Right hindlimb (tissue), 1 donor: ENCODE results near the gene INSC.

Experiments
- DNase-seq: peaks from one replicate; pipeline ENCODE4 v3.0.0-alpha.2; 2018

The INSC gene

DNA sequence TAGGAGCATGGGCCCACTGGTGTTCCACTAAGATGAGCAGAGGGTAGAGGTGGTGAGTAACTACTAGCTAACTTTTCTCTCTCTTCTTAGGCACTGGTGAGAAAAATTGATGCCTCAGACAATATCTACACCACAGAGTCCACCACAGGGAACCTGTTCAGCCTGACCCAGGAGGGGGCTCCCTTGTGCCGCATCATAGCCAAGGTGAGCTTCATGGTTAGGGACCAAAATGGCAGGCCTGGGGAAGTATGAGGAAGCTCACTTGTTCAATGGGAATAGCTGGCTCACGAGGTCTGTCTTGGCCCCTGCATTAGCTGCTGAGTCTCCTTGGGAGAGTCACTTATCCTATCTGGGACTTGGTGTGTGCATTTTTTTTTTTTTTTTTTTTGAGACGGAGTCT is 75.9 kb downstream of the INSC start:
- no peak for DNase-seq

- DNase-seq: no peak
Measured at GRCh38 chr11:15192005-15192556, 77.4 kb downstream of the INSC start.

DNA sequence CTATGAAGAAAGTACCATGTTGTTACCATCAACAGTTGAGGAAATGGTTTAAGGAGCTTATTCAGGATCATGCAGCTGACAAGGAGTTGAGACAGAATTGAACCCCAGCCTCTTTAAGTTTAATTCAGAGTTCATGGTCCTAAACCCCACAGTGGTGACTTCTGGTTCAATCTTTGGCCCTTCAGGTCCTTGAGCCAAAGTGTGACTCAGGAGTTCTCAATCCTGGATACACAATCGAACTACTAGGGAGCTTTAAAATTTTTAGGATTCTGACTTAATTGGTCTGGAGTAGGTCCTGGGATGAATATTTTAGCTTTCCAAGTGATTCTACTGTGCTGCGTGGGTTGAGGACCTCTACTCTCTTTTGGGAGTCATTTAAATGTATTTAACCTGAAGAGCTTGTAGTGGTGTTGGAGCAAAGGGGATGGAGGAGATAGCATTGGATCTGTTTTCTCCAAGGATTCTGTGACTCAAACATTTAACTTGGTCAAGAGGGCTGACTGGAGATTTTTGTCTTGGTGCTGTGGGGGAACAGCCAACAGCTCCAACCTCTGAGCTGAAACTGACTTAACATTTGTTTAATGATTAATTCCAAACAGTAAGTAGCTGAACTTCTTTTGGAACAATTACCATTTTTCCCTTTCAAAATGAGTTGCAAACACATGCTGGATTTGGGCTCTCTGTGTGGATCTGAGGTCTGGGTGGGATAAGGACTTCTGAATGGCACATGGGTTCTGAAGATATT is 80.1 kb downstream of the INSC start:
- DNase-seq: no peak

DNA sequence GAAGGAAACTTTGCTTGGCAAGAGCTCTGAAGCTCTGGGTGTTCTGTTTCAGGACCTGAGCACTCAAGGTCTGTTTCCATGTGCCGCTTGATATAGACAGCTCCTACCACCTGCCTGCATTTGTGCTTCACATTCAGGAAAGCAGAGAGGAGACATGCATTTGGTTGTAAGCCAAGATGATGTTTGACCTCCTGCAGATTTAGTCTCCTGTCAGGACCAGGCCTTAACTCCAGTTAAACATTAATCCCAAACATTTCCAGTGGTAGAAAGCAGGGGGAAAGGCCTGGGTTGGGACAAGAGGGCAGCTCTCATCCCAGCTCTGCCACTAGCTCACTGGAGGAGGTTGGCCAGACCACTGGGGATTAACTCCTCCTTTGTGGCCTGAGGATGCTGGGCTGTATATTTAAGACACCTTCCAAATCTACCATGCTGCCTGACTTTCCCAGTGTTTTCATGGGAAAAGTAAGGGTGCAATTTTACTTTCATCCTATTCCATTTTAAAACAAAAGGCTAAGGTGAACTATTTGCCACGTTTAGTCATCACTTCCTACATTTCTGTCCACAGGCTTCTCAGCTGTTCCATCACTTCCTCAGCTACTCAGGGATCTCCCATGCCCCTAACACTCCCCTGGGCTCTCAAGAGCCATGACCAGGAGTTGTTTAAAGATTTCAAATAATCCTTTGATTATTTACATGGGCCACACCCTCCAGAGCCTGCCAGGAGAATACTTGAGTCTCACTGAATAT is 80.9 kb downstream of the INSC start:
- no peak for DNase-seq

DNA sequence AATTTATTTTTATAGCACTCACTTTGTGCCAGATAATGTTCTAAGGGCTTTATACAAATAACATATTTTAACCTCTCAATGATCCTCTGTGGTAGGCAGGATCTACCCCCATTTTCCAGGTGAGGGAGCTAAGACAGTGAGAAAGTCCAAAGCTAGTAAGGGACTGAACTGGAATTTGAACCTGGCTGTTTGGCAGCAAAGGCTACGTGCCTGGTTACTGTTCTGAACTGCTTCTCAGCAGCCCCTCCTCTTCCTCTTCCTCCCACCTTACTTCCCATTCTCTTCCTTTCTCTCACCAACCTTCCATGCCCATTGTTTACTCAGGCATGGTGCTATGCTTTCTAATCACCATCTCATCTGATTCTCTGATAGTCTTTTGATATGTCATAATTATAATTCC is 82.0 kb downstream of the INSC start:
- no peak for DNase-seq

- DNase-seq: peak; percentile 39
Measured at GRCh38 chr11:15197696-15198095, 83.0 kb downstream of the INSC start.

DNA sequence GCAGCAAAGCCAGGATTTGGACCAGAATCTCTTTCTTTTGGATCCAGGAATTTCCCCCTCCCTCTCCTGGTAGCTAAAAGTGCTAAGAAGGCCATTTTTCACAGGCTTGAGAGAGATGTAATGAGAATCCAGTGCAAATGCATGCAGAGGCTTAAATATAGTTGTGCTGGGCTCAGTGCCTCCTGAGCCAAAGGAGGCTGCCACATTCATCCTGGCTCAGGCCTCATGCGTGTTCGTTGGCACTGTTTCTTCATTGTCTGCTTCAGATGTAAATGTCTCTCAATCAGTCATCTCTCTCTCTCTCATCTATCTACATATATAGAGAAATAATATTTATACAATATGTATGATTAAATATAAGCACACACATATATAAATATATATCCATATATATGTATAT is 83.6 kb downstream of the INSC start:
- DNase-seq: no peak

DNA sequence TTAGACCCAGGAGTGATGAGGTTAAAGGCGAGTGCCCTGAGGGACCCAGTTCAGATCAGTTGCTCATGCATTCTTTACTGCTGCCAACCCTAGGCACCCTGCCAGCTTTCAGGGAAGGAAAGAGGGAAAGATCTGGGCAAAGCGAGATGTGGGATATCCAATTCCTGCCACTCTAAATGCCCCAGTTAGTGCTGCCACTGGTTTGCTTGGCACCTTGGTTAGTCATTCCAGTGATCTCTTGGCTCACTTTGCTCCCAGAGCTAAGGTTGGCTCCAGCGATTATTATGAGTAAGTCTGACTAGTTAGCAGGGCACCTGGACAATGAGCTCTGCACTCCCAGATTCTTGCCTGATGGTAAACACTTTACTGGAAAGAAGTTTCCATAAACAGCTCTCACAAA is 85.0 kb downstream of the INSC start:
- no peak for DNase-seq

GRCh38 chr11:15200696-15201095 is 86.0 kb downstream of the INSC start:
- DNase-seq: no peak

DNA sequence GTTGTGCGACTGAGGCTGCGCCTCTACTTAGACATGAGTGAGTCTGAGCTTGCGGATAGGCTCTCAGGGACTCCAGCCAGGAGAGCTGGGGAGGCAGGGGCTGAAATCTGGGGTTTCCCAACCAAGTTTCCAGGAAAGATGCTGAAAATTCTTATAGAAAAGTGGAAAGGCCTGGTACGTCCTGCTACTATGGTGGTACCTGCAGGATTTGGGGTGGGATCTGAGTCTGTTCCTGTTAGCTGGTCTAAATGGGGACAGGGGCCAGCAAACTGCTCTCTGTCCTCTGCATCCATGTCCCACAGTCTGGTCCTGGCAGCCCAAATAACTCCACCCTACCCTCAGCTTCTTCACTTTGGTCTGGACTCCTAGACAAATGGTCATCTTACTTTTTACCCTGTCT is 86.9 kb downstream of the INSC start:
- DNase-seq: no peak

- DNase-seq: no peak
Measured at GRCh38 chr11:15202626-15203025, 87.9 kb downstream of the INSC start.

DNA sequence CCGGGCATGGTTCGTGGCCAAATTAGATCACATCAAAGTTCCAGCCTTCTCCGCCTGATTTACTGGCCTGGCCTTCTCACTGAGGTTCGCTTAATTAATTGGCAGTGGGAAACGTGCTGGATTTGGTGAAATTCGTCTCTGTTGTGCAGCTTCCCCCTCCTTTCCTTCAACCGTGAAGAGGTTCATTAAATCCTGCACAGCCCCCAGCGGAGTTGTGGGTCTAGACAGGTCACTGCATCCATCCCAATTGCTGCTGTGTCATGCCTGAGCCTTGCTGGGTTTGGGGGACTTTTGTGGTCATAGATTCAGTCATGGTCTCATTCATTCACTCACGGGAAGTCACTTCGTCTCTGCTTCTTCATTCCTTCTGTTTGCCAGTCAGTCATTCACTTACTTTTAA is 90.0 kb downstream of the INSC start:
- DNase-seq: no peak

- no peak for DNase-seq
Measured at GRCh38 chr11:15206791-15207190, 92.1 kb downstream of the INSC start.

DNA sequence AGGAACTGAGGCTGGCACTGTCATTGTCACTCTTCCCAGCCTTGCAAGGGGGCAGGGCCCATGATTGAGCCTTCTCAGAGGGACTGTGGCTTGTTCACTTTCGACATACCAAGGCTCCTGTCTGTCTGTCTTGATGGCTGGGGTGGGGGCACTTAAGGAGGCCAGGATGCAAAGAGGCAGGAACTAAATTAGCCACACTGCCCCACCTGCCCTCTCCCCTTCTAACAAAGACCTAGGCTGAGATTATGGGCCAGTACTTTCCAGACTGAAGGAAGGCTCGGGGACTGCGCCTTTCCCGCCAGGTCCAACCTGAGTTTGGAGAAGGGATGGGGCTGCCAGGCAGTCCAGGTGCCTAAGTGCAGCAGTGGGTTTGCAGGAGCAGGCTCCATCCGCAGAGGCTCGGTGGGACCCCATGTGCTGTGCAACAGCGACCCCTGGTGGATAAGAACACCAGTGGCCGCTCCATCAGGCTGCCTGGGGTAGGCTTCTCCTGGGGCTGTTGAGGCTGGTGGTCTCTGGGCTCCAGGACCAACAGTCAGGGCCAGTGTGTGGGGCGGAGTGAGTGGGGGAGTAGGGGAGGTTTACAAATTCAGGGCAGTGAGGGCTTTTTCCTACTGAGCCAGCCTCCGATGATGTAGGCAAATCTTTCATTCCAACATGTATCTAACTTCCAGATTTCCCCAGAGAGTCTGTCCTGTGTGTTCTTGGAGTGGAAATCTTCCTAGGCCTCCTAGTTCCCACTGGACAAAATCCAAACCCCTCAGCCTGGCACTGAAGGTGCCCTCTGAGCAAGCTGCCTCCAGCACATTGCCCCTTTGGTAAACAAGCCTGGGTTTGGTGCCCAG is 93.9 kb downstream of the INSC start:
- peak; percentile 82 for DNase-seq

- DNase-seq: no peak
Measured at GRCh38 chr11:15212876-15213275, 98.2 kb downstream of the INSC start.

DNA sequence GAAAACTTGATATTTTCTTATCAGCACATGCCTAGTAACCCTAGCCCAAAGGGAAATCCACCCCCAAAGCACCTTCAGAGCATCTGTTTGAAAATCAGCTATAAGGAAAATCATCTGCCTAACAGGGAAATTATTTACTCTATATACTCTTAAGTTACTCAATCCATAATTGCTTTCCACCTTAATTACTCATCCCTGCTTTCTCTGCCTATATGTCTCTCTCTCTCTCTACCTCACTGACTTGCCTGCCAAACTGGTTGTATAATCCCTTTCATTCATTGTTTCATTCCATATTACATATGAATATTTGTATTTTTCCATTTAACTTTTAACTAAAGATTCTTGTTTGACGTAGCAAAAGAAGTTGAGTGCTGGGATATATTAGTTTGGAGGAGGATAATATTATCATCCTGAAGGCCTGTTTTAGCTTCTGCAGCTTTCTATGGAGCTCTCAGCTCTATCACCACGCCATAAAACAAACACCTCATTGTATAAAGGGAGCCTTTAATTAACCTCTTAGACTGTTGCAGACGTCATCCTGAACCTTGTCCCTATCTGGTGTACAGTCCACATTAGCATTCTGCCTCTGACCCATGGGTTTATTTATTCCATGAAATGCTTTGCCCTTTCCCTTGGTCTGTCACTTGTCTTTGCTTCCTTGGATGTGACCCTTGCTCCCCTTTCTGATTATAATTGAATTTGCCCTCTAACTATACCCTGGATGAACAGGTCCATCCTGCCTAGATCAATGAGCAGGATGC is 98.9 kb downstream of the INSC start:
- DNase-seq: no peak

DNA sequence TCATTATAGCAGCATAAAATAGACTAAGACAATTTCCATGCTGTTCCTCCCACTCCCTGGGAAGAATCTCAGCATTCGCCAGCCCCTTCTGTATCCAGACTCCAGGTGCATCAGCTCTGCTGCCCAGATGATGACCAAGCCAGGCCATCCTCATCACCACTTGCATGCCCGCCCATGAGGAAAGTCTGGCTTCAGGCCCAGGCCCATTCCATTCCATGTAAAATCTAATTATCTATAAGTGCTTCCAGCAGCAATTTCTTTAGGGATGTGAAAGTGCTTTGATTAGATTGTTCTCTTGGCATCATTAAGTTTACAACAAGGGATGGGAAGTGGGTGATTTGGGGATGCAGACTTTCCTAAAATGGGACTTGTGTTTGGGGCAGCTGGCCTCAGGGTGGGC is 100.3 kb downstream of the INSC start:
- DNase-seq: no peak

DNA sequence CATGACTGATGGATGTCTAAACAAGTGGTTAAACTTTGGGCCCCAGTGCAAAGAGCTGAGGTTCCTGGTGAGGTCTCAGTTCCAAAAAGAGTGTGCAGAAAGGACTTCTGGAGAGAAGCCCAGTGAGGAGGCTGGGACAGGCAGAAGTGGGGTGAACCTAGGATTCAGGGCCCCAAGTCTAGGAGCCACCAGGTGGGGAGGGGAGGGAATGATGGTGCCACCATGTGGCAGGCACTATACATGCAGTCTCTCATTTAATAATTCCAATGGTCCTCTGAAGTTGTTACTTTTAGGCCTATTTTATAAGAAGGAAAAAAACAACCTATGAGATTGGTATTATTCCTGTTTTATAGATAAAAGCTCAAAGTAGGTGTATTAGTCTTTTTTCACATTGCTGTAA is 102.0 kb downstream of the INSC start:
- no peak for DNase-seq

DNA sequence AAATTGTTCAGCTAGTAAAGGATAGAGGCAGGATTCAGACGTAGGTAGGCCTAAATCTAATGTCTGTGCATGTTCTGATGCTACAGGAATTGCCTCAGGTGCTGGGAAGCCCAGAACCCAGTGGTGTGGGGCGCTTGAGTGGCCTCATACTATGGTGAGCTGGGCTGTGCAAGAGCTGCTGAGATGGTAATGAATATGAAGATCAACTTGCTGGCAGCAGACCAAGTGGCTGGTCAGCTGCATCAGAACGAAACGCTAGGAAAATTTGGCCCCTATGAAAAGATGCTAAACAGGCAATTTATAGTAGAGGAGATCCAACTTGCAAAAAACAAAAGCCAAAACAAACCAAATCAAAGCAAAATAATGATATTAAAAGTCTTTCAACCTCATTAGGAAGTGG is 102.7 kb downstream of the INSC start:
- DNase-seq: no peak

- DNase-seq: no peak
Measured at GRCh38 chr11:15222777-15223176, 108.1 kb downstream of the INSC start.

DNA sequence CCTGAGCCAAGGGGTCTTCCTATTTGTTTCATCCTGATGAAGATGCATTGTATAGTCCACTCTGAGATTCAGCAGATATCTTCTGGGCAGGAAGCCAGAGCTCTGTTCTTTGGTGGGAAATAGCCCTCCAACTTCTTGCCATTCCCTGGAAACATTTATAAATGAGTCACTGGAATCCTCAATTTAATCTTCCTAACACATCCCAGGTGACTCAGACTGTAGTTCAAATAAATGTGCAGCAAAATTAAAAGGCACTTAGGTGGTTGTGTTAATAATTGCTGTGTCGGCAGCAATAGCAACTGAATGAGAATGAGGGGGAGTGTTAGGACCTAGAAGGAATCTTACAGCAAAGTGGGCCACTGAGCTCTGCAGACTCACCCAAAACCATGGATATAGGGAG is 108.6 kb downstream of the INSC start:
- no peak for DNase-seq

GRCh38 chr11:15224466-15224865 is 109.7 kb downstream of the INSC start:
- DNase-seq: no peak

- no peak for DNase-seq
Measured at GRCh38 chr11:15227011-15227410, 112.3 kb downstream of the INSC start.
